Stimulated activated CD4-positive, alpha-beta T cell treated with anti-CD3 and anti-CD28 coated beads, Interleukin-1b, Interleukin-23, amount 100 ng/mL, for 4 hours (primary cell): Measurements from ENCODE around the gene NOC2L.
"Not testable (repeated sequence)": the region's sequence is repeated elsewhere in the genome, so short reads cannot be mapped to it uniquely, and the experiment has no call there.

Experiments used
- DNase-seq, 2 donors: peaks; one replicate each; pipeline ENCODE4 v3.0.0-alpha.2; 2020; ENCODE audit warnings: low read depth in 2 of 2

NOC2L gene

GRCh38 chr1:993379-993995 is 34.4 kb upstream of the NOC2L start:
- DNase-seq, result no peak

DNA sequence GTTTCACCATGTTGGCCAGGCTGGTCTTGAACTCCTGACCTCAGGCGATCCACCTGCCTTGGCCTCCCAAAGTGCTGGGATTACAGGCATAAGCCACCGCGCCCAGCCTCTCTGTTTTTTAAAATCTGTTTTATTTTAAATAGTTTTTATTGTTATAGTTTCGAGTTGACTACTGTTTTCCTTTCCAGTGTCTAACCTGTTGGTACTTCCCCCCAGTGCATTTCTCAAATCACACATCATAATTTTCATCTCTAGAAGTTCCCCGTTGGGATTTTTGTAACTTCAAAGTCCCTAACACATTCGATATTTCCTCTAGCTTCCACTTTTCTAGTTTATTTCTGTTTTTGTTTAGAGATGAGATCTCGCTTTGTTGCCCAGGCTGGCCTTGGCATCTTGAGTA is 33.3 kb upstream of the NOC2L start:
- no peak for DNase-seq

- DNase-seq, result no peak
Observed at GRCh38 chr1:991895-992294, 32.8 kb upstream of the NOC2L start.

- DNase-seq, result not testable (repeated sequence)
Observed at GRCh38 chr1:991275-991674, 32.2 kb upstream of the NOC2L start.

- not testable (repeated sequence) for DNase-seq
Observed at GRCh38 chr1:988061-988460, 29.0 kb upstream of the NOC2L start.

- DNase-seq, result no peak
Observed at GRCh38 chr1:985126-985525, 26.1 kb upstream of the NOC2L start.

DNA sequence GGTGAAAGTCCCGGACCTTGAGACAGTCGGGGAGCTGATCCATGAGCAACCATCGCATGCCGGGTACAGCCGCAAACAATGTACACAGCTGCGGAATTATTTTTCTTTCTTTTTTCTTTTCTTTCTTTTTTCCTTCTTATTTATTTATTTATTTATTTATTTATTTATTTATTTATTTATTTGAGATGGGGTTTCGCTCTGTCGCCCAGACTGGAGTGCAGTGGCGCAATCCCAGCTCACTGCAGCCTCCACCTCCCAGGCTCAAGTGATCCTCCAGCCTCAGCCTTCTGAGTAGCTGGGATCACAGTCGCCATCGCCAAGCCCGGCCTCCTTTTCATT is 25.4 kb upstream of the NOC2L start:
- no peak for DNase-seq

- peak; percentile 60 for DNase-seq
Observed at GRCh38 chr1:983798-984475, 24.9 kb upstream of the NOC2L start.

DNA sequence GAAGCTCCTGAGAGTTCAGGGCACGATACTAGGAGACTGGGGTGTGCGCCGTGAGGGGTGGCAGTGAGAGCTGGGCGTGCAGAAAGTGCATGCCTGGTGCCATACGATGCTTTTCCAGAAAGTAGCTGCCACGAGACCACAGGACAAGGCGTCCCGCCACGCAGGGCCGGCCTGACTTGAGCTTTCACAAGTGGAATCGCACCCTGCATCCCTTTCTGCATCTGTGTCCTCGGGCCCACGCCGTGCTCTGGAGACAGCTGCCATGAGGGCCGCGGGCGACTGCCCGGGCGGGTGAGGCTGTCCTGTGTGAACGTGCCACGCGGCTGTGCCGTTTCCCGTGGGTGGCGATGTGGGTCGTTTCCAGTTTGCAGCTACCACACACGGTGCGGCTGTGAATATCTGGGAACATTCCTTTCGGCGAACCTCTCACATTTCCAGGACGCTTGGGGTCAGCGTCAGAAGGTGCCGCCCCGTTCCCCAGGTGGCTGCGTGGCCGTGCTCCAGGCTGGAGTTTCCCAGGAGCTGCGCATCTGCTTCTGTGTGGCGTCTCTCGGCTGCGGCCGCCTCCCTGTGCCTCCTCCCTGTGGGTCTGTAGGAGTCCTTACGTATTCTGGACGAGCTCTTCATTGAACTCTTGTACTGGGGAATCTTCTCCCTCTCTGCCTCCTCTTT is 23.8 kb upstream of the NOC2L start:
- DNase-seq, result no peak

- no peak for DNase-seq
Observed at GRCh38 chr1:981955-982558, 23.0 kb upstream of the NOC2L start, which contains the start of gene PERM1. Gene PERM1 (minus strand): TSS chr1:982093. CDS start chr1:981029, 1,064 bp downstream.

DNA sequence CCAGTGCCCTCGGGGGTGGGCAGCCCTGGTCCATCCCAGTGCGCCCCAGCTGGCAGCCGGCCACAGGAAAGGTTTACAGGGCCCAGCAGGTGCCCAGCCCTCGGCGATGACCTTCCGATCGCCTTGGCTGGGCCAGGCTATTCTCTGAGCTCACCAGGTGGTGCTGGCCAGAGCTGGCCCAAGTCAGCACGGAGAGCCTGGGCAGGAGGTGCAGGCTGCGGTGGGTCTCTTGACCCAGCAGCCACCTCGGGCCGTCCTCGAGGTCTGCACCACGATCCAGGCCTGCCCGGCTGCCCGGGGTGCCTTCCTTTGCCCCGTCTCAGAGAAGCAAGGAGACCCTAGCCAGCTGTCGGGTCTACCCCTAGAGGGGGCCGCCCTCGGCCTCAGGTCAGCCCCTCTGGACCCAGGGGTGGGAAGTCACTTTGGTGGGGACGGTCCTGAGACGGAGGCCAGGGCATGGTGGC is 22.5 kb upstream of the NOC2L start:
- no peak for DNase-seq

DNA sequence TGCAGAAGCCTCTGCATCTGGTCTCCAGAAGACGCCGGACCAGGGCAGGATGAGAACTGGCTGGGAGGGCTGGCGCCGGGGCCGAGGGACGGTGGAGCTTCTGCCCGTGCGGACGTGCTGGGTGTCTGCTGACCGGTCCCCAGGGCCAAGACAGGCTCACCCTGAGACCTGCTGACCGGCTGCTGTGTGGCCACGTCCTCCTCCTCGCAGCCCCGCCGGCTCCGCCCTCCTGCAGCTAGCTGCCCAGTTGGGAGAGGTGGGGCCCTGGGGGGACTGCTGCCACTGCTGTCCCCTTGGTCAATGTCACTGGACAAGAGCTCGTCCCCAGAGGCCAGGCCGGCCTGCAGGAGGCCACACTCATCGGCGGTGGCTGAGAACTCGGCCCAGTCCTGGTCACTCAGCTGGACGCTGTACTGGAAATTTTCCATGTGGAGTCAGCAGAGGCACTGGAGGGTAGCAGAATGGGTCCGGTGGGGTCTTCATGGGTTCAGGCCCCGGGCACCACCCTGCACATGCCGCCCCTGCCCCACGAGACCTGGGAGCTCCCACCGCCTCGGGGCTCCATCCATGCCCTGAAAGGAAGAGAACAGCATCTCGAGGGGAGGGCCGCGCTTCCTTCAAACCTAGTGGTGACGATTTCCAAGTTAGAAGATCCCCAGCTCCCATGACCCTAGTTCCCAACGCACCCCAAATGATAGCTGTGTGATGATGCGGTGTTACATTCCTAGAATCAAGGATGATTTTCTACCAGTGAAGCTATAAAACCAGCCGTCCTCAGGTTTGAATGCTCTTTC is 21.7 kb upstream of the NOC2L start:
- no peak for DNase-seq

DNA sequence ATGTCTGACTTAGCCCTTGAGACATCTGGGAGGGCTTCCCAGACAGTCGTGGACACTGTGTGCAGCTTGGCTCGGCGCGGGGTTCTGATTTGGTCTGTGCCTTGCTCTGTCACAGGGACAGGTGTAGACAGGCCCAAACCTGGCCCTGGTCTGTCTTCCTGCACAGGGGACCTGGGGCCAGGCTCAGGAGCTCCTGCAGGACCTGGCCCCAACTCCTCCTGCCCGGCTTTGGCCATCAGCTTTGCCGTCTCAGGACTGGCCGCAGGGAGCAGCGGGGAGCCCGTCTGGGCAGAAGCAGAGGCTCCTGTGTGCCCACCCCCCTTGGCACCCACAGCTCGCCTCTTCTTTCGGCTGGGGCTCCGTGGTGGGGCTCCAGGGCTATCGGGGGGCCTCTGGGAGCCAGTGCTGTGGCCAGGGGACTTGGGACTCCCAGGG is 21.1 kb upstream of the NOC2L start:
- DNase-seq, result no peak

GRCh38 chr1:979744-980072 is 20.7 kb upstream of the NOC2L start:
- DNase-seq, result no peak

DNA sequence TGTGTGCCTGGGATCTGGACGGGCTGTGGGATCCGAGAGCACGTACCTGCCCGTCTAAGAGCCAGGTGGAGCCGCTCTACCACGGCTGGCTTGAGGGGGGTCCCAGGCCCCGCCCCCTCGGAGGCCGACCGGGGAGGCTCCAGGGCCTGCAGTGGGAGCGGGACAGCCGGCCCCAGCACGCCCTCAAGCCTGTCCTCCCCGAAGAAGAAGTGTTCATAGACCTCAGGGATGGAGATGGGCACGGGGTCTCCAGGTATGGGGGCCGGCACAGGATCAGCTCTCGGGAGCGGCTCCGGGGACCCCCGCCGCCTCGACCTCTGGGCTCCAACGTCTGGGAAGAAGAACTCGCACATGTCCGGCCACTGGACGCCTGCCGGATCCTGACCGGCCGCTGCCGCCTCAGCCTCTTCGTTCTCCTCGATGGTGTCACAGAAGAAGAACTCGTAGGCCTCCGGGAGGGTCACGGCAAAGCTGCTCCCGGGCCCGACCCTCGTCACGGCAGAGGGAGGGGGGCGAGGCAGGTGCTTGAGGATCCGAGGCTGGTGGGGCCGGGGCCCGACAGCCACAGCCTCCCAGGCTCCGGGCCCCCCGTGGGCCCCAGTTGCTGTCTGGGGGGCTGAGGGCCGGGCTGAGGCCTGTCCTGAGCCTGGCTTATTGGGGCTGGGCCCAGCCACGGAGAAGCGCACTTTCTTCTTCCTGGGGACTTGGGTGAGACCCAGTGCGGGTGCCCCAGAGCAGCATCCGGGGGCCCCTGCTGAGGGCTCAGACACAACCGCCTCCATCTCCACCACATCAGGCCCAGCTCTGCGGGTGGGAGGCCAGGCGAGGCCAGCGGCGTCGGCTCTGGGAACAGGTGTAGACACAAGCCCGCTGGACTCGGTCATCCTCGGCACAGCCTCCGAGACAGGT is 20.0 kb upstream of the NOC2L start:
- DNase-seq, result no peak

DNA sequence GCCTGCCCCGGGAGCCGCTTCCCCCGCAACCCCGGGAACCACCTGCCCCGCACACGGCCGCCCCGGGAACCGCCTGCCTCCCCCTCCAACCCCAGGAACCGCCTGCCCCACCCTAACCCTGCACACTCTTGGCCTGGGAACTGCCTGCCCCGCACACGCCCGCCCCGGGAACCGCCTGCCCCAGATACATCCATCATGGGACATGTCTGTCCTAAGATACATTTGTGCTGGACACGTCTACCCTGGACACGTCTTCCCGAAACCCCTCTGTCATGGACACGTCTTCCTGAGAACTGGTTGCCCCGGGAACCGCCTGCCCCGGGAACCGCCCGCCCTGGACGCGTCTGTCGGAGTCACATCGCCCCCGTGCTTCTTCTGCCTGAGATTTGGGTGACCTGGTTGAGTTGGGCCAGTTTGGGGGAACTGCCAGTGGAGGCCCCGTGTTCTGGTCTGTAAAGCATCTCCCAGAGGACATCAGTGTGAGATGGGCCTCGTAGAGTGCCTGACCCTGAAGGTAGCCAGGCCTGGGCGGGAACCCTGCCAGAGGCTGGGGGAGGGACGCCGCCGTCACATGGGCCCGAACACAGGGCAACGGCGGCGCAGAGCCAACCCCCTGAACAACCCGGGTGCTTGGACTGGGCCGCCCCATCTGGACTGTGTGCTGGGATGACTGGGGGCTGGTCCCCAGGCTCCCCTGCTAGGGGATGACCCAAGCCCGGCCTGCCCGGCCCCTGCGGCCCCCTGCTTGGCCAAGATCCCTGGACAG is 19.2 kb upstream of the NOC2L start:
- no peak for DNase-seq

- DNase-seq, result not testable (repeated sequence)
Observed at GRCh38 chr1:976791-977190, 17.7 kb upstream of the NOC2L start.

DNA sequence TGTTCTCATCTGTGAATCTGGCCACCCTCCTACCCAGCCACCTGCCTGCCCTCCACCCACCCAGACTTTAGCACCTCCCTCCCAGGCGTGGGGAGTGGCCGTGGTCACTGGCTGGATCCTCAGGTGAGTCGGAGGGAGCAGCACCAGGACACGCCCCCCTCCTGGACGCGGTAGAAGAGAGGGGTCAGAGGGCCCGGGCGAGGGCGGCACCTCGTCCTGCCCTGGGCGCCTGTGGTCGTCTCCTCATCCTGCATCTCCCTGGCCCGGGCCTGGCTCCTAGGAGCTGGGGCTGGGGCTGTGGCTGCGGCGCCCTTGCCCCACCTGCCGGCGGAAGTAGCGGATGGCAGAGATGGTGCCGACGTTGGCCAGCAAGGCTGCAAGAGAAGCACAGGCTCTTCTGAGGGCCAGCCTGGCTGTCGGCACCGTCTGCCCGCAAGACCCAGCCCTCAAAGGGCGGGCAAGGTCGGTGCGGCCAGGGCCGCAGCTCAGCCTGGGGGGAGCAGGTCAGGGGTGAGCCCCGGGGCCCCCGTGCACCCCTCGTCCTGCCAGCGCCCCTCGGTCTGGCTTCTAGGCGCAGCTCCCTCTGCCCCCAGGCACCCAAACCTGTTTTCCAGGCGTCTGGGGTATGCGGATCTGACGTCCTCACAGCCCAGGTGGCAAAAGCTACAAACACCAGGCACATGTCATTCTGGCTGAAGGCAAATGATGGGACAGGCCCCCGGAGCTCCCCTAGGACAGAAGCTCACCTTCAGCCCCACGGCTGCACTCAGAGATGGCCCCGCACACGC is 17.0 kb upstream of the NOC2L start:
- DNase-seq, result peak; percentile 59 to 61

GRCh38 chr1:975365-975764 is 16.3 kb upstream of the NOC2L start:
- no peak for DNase-seq
